ENCODE measurements around the gene RBM39. TPM values are rescaled to one million over a fixed set of nuclear protein-coding genes. Genes with fewer than 3 reads are reported as not detected.
A peak's percentile ranks its signal among the peaks of the same experiment; 100 is the strongest.
"Not testable (repeated sequence)": the region's sequence is repeated elsewhere in the genome, so short reads cannot be mapped to it uniquely, and the experiment has no call there.

RBM39 gene
- polyA plus RNA-seq, 3 donors, result 89.5 to 209 (median 98.0) TPM

- WGBS (ENCODE audit: insufficient coverage), result no CpG with 5 or more reads among the region's 5 CpGs
- intact Hi-C loops (cut with micrococcal nuclease), result no loop called here
- H4K20me1 ChIP-seq (ENCODE audit: insufficient read depth, low read length), result peaks cover 49% of the 10 kb centered on the region
- H2AFZ ChIP-seq (ENCODE audit: insufficient read depth, low read depth, low read length, poor library complexity, severe bottlenecking), result no peak overlapping the region
- TF ChIP-seq CTCF (IDR thresholded peaks at IDR 0.05), result no peak
- Mint-ChIP-seq H3K9me3 (peaks cover 0 to 2% (median 0%) of the 10 kb centered on the region in 7 donors), H3K4me1 (peaks cover 24% of the 10 kb centered on the region), H3K4me3 (no peak overlapping the region), H3K36me3 (peaks cover 8 to 38% of the 10 kb centered on the region in 2 donors), H3K27ac (peak overlapping the region in 5 of 7 donors; percentile 40 to 83 (median 60)), H3K27me3 (ENCODE audit: low read depth in 3 of 3) (peaks cover 0 to 3% (median 0%) of the 10 kb centered on the region in 3 donors)
- peaks cover 61% of the 10 kb centered on the region for H3K79me2 ChIP-seq (ENCODE audit: insufficient read depth, low read length)
- H3K4me3 ChIP-seq (replicated peaks in 1 of 3; ENCODE audit: low read depth in 2 of 3, low read length in 3 of 3), result no peak overlapping the region
- H3K36me3 ChIP-seq (replicated peaks in 1 of 2; ENCODE audit: control insufficient read depth in 1 of 2, insufficient read depth in 2 of 2, low read length in 2 of 2), result peaks cover 3 to 14% of the 10 kb centered on the region in 2 donors
- H3K9ac ChIP-seq (ENCODE audit: insufficient read depth, low read length, poor library complexity, severe bottlenecking), result no peak overlapping the region
- H3K4me1 ChIP-seq (ENCODE audit: control insufficient read depth in 1 of 2, insufficient read depth in 2 of 2, low read length in 2 of 2), result peaks cover 17 to 20% of the 10 kb centered on the region in 2 donors
- DNase-seq, result no peak
- H3K4me2 ChIP-seq (replicated peaks; ENCODE audit: extremely low read depth, low read length, poor library complexity, severe bottlenecking), result no peak overlapping the region
- no peaks in the 10 kb centered on the region for H3K9me3 ChIP-seq (replicated peaks in 1 of 2; ENCODE audit: control insufficient read depth in 1 of 2, insufficient read depth in 1 of 2, low read length in 2 of 2)
- H3K27ac ChIP-seq (ENCODE audit: low read depth in 1 of 2, low read length in 2 of 2), result no peak overlapping the region
- H3K27me3 ChIP-seq (ENCODE audit: control insufficient read depth in 2 of 2, insufficient read depth in 2 of 2, low read length in 2 of 2), result no peaks in the 10 kb centered on the region
Measured at GRCh38 chr20:35791097-35791496, 49.0 kb upstream of the RBM39 start.

DNA sequence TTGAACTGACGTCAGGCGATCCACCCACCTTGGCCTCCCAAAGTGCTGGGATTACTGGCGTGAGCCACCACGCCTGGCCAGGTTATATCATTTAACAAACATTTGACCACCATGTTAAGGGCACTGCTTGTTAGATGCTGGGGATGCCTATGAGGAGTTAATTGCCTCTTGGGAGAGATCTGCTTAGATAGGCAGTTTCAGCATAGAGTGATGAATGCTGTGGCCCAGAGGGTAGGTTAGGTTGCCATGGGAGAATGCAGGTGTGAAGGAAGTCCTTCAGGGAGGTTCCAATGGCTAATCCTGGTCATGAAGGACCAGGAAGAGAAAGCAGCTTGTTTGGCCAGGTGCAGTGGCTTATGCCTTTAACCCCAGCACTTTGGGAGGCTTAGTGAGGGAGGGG, 46.7 kb upstream of the RBM39 start:
- no peak overlapping the region for H3K4me3 ChIP-seq (replicated peaks in 1 of 3; ENCODE audit: low read depth in 2 of 3, low read length in 3 of 3)
- H3K27ac Mint-ChIP-seq, result peak overlapping the region in 1 of 7 donors; percentile 42
- TF ChIP-seq CTCF (IDR thresholded peaks at IDR 0.05), result no peak
- H3K36me3 ChIP-seq (replicated peaks in 1 of 2; ENCODE audit: control insufficient read depth in 1 of 2, insufficient read depth in 2 of 2, low read length in 2 of 2), result peaks cover 6 to 22% of the 10 kb centered on the region in 2 donors
- H3K27me3 ChIP-seq (ENCODE audit: control insufficient read depth in 2 of 2, insufficient read depth in 2 of 2, low read length in 2 of 2), result no peaks in the 10 kb centered on the region
- whole genome bisulfite sequencing (ENCODE audit: insufficient coverage), result no CpG with 5 or more reads among the region's 4 CpGs
- no peak overlapping the region for H3K9ac ChIP-seq (ENCODE audit: insufficient read depth, low read length, poor library complexity, severe bottlenecking)
- H3K27me3 Mint-ChIP-seq (ENCODE audit: low read depth in 3 of 3), result peaks cover 0 to 3% (median 1%) of the 10 kb centered on the region in 3 donors
- peaks cover 62% of the 10 kb centered on the region for H3K79me2 ChIP-seq (ENCODE audit: insufficient read depth, low read length)
- peaks cover 62% of the 10 kb centered on the region for H4K20me1 ChIP-seq (ENCODE audit: insufficient read depth, low read length)
- H3K4me2 ChIP-seq (replicated peaks; ENCODE audit: extremely low read depth, low read length, poor library complexity, severe bottlenecking), result no peak overlapping the region
- H3K4me1 Mint-ChIP-seq, result peaks cover 20% of the 10 kb centered on the region
- no peak overlapping the region for H3K4me3 Mint-ChIP-seq
- H3K27ac ChIP-seq (ENCODE audit: low read depth in 1 of 2, low read length in 2 of 2), result no peak overlapping the region
- no peak overlapping the region for H2AFZ ChIP-seq (ENCODE audit: insufficient read depth, low read depth, low read length, poor library complexity, severe bottlenecking)
- H3K4me1 ChIP-seq (ENCODE audit: control insufficient read depth in 1 of 2, insufficient read depth in 2 of 2, low read length in 2 of 2), result peaks cover 17 to 19% of the 10 kb centered on the region in 2 donors
- intact Hi-C loops (cut with micrococcal nuclease), result no loop called here
- H3K36me3 Mint-ChIP-seq, result peaks cover 5 to 44% of the 10 kb centered on the region in 2 donors
- H3K9me3 ChIP-seq (replicated peaks in 1 of 2; ENCODE audit: control insufficient read depth in 1 of 2, insufficient read depth in 1 of 2, low read length in 2 of 2), result no peaks in the 10 kb centered on the region
- DNase-seq, result no peak
- H3K9me3 Mint-ChIP-seq, result peaks cover 0 to 2% (median 0%) of the 10 kb centered on the region in 7 donors

DNA sequence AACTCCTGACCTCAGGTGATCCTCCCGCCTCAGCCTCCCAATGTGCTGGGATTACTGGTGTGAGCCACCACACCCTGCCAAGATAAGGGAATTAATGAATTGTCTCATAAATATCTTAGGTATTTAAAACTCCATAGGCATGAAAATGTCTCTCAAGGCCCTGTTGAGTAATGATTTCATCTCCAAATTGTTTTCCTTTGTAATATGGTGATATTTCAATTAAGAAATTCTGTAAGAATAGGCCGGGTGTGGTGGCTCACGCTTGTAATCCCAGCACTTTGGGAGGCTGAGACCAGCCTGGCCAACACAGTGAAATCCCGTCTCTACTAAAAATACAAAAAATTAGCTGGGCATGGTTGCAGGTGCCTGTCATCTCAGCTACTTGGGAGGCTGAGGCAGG, 43.5 kb upstream of the RBM39 start:
- DNase-seq; H3K27ac Mint-ChIP-seq; H3K27me3 ChIP-seq (ENCODE audit: control insufficient read depth in 2 of 2, insufficient read depth in 2 of 2, low read length in 2 of 2); H3K9me3 Mint-ChIP-seq; H3K27me3 Mint-ChIP-seq (ENCODE audit: low read depth in 3 of 3); intact Hi-C loops (cut with micrococcal nuclease); H3K9ac ChIP-seq (ENCODE audit: insufficient read depth, low read length, poor library complexity, severe bottlenecking); H3K9me3 ChIP-seq (replicated peaks in 1 of 2; ENCODE audit: control insufficient read depth in 1 of 2, insufficient read depth in 1 of 2, low read length in 2 of 2); H3K4me1 ChIP-seq (ENCODE audit: control insufficient read depth in 1 of 2, insufficient read depth in 2 of 2, low read length in 2 of 2); H3K4me1 Mint-ChIP-seq; H3K27ac ChIP-seq (ENCODE audit: low read depth in 1 of 2, low read length in 2 of 2); H2AFZ ChIP-seq (ENCODE audit: insufficient read depth, low read depth, low read length, poor library complexity, severe bottlenecking); H3K4me2 ChIP-seq (replicated peaks; ENCODE audit: extremely low read depth, low read length, poor library complexity, severe bottlenecking); H3K4me3 ChIP-seq (replicated peaks in 1 of 3; ENCODE audit: low read depth in 2 of 3, low read length in 3 of 3); H3K4me3 Mint-ChIP-seq: not testable (repeated sequence)
- H3K36me3 ChIP-seq (replicated peaks in 1 of 2; ENCODE audit: control insufficient read depth in 1 of 2, insufficient read depth in 2 of 2, low read length in 2 of 2), result peaks cover 20 to 41% of the 10 kb centered on the region in 2 donors
- no CpG with 5 or more reads among the region's 4 CpGs for WGBS (ENCODE audit: insufficient coverage)
- H3K79me2 ChIP-seq (ENCODE audit: insufficient read depth, low read length), result peaks cover 74% of the 10 kb centered on the region
- peaks cover 79% of the 10 kb centered on the region for H4K20me1 ChIP-seq (ENCODE audit: insufficient read depth, low read length)
- peaks cover 21 to 61% of the 10 kb centered on the region in 2 donors for H3K36me3 Mint-ChIP-seq

Data from CD14-positive monocyte (primary cell).